Ascending aorta (tissue), 2 donors: ENCODE measurements around the gene RAB40B. TPM values are rescaled to one million over a fixed set of nuclear protein-coding genes. Genes with fewer than 3 reads are reported as not detected.
"Not testable (repeated sequence)": the region's sequence is repeated elsewhere in the genome, so short reads cannot be mapped to it uniquely, and the experiment has no call there.

Experiments
- DNase-seq, 2 donors: peaks; one replicate each; pipeline ENCODE4 v3.0.0-alpha.2; 2019; ENCODE audit warnings: low spot score in 2 of 2
- H3K27ac ChIP-seq, 2 donors: fragments of 200-600 bp; sonication (generic); one replicate each; pipeline ENCODE4 v1.5.1; 2016 to 2017; ENCODE audit warnings: mild to moderate bottlenecking in 1 of 2
- H3K27me3 ChIP-seq: fragments of 200-600 bp; sonication (generic); one replicate; pipeline ENCODE4 v1.5.1; 2017
- H3K36me3 ChIP-seq, 2 donors: fragments of 200-600 bp; sonication (generic); one replicate each; pipeline ENCODE4 v1.5.1; 2016
- H3K4me1 ChIP-seq, 2 donors: fragments of 200-600 bp; sonication (generic); one replicate each; pipeline ENCODE4 v1.5.1; 2016 to 2017; ENCODE audit warnings: mild to moderate bottlenecking in 1 of 2
- H3K4me3 ChIP-seq, 2 donors: fragments of 200-600 bp; sonication (generic); one replicate each; pipeline ENCODE4 v1.5.1; 2016 to 2017; ENCODE audit warnings: mild to moderate bottlenecking in 1 of 2
- H3K9me3 ChIP-seq, 2 donors: fragments of 200-600 bp; sonication (generic); one replicate each; pipeline ENCODE4 v1.5.1; 2016
- intact Hi-C: fragments of 100-400 bp; cut with DNase I; formaldehyde crosslinking; loops from one replicate; pipeline ENCODE4 v1.15.1; 2023
- total RNA-seq: library from RNA; depleted of rRNA; stranded (reverse); fragments of >200 nt; gene quantifications from one replicate; pipeline ENCODE4 v1.1.0, GENCODE V29; 2016
- TF ChIP-seq, protein P1 (sequence below), 3 experiments: fragments of 200-600 bp in 2 of 3; fragments of 450-650 bp in 1 of 3; sonication (generic) in 2 of 3; IDR thresholded peaks; one replicate each; pipeline ENCODE4 v1.5.1; 2016 to 2019; ENCODE audit warnings: antibody characterized with exemption in 3 of 3, mild to moderate bottlenecking in 1 of 3, moderate library complexity in 1 of 3

The RAB40B gene, protein sequence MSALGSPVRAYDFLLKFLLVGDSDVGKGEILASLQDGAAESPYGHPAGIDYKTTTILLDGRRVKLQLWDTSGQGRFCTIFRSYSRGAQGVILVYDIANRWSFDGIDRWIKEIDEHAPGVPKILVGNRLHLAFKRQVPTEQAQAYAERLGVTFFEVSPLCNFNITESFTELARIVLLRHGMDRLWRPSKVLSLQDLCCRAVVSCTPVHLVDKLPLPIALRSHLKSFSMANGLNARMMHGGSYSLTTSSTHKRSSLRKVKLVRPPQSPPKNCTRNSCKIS
- 9.4 TPM for total RNA-seq

DNA sequence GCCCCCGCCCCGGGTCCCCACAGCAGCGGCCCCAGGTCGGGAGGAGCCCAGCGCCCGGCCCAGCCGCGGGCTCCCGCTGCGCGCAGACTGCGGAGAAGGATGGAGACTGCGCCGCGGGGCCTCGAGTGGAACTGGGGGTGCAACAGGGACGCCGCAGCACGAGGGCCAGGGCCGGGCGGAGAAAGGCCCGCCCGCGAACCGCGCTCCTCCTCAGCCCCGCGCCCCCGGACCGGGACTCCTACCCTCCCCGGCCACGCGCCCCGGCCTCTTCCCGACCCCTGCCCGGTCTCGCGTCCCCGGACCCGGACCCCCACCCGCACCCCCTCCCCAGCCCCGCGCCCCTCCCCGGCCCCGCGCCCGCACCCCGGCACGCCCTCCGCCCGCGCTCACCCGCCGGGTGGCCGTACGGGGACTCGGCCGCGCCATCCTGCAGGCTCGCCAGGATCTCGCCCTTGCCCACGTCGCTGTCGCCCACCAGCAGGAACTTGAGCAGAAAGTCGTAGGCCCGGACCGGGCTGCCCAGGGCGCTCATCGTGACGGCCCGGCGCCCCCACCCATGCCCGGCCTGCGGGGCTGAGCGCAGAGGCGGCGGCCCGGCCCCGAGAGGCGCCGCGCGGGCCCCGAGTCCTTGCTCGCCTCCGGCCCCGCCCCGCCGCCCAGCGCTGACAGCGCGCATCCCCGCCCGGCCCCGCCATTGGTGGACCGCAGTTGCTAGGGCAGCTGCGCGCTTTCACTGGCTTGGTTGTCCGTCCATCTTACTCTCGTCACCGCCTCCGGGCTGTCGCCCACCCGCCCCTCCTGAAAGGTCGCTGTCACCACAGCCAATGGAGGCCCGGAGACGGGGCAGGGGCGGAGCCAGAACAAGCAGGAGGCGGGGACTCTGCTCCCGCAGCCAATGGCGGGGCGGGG, at the start of gene RAB40B:
RAB40B (minus strand) TSS at position 634 of the 909 bp plus-strand sequence; CDS start at position 532, 102 bp downstream.
- Histone ChIP-seq H3K4me1 (peaks cover 10 to 11% of the 10 kb centered on the region in 2 donors), H3K36me3 (no peaks in the 10 kb centered on the region), H3K27me3 (no peaks in the 10 kb centered on the region), H3K27ac (peak within 1 kb of the TSS in 1 of 2 donors; percentile 65), H3K4me3 (peak within 1 kb of the TSS; percentile 71 to 99), H3K9me3 (peaks cover 0 to 7% of the 10 kb centered on the region in 2 donors)
- intact Hi-C loops: loop anchor here (1.0 to 2.0 kb wide), 4 partner anchors 18 to 54 kb away; partner anchors contain the start of genes FN3KRP, TBCD and WDR45B
- TF ChIP-seq, protein P1, sequence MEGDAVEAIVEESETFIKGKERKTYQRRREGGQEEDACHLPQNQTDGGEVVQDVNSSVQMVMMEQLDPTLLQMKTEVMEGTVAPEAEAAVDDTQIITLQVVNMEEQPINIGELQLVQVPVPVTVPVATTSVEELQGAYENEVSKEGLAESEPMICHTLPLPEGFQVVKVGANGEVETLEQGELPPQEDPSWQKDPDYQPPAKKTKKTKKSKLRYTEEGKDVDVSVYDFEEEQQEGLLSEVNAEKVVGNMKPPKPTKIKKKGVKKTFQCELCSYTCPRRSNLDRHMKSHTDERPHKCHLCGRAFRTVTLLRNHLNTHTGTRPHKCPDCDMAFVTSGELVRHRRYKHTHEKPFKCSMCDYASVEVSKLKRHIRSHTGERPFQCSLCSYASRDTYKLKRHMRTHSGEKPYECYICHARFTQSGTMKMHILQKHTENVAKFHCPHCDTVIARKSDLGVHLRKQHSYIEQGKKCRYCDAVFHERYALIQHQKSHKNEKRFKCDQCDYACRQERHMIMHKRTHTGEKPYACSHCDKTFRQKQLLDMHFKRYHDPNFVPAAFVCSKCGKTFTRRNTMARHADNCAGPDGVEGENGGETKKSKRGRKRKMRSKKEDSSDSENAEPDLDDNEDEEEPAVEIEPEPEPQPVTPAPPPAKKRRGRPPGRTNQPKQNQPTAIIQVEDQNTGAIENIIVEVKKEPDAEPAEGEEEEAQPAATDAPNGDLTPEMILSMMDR (IDR thresholded peaks at IDR 0.05): no peak
- peak; percentile 98 to 100 for DNase-seq

DNA sequence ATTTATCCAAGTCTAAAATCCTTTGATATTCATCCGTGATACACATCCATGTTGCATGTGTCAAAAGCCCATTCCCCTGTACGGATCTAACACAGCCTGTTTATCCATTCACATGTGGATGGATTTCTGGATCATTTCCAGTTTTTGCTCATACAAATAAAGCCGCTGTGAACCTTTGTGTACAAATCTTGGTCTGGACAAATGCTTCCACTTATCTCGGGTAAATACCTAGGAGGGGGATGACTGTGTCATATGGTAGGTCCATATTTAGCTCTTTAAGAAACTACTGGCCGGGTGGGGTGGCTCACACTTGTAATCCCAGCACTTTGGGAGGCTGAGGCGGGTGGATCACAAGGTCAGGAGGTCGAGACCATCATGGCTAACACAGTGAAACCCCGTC, 47.0 kb upstream of the RAB40B start:
- Histone ChIP-seq H3K36me3 (peaks cover 30 to 37% of the 10 kb centered on the region in 2 donors), H3K27ac (no peak overlapping the region), H3K27me3 (no peaks in the 10 kb centered on the region), H3K4me1 (no peaks in the 10 kb centered on the region), H3K9me3 (peaks cover 0 to 12% of the 10 kb centered on the region in 2 donors), H3K4me3 (no peak overlapping the region)
- TF ChIP-seq, protein P1 (IDR thresholded peaks at IDR 0.05): no peak
- DNase-seq: no peak
- intact Hi-C loops: no loop called here

DNA sequence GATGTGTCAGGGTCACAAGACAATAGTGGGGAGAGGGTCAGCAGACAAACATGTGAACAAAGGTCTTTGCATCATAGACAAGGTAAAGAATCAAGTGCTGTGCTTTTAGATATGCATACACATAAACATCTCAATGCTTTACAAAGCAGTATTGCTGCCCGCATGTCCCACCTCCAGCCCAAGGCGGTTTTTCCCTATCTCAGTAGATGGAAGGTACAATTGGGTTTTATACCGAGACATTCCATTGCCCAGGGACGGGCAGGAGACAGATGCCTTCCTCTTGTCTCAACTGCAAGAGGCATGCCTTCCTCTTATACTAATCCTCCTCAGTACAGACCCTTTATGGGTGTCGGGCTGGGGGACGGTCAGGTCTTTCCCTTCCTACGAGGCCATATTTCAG, 46.2 kb upstream of the RAB40B start:
- H3K4me1 ChIP-seq, H3K27me3 ChIP-seq, DNase-seq, H3K4me3 ChIP-seq, intact Hi-C loops, H3K27ac ChIP-seq: not testable (repeated sequence)
- peaks cover 0 to 14% of the 10 kb centered on the region in 2 donors for H3K9me3 ChIP-seq
- peaks cover 38 to 45% of the 10 kb centered on the region in 2 donors for H3K36me3 ChIP-seq

DNA sequence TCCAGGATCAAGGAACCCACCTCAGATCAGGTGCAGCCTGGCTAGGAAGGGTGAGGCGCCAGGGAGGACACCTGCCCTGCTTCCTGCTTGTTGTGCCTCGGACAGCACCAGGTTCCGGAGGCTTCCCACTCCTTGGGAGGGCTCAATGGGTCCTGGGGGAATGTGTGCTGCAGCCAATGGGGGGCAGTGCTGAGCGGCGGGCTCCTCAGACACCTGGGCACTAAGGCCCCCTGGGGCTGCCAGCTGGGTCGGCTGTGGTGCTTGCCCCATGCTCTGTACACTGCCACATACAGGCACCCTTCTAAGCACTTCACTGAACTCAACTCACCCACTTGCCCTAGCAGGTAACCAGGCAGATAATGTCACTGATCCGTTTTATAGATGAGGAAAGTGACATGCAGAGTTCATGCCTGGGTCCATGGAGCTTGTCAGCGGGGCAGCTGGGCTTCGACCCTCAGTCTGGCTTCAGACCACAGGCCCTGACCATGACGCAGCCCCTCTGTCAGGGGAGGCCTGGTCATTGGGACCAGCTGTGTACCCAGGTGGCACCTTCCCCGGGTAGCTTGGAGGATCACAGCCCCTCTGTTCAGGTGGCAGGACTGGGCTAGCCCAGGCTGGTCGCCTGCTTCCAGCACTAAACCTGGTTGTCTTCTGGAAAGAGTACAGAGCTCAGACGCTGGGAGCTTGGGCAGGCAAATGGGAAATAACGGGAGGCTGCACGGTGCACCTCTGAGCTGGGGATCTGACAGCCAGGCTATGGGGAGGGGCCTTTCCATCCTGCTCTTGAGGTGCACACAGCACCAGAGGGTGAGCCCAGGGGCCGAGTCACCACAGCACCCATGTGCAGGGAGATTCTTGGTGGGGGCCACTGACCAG, 45.1 kb upstream of the RAB40B start:
- Histone ChIP-seq H3K27ac (no peak overlapping the region), H3K4me1 (no peaks in the 10 kb centered on the region), H3K36me3 (peaks cover 40 to 51% of the 10 kb centered on the region in 2 donors), H3K4me3 (no peak overlapping the region), H3K9me3 (peaks cover 0 to 14% of the 10 kb centered on the region in 2 donors), H3K27me3 (no peaks in the 10 kb centered on the region)
- DNase-seq: no peak
- intact Hi-C loops: no loop called here
- TF ChIP-seq, protein P1 (IDR thresholded peaks at IDR 0.05): no peak

DNA sequence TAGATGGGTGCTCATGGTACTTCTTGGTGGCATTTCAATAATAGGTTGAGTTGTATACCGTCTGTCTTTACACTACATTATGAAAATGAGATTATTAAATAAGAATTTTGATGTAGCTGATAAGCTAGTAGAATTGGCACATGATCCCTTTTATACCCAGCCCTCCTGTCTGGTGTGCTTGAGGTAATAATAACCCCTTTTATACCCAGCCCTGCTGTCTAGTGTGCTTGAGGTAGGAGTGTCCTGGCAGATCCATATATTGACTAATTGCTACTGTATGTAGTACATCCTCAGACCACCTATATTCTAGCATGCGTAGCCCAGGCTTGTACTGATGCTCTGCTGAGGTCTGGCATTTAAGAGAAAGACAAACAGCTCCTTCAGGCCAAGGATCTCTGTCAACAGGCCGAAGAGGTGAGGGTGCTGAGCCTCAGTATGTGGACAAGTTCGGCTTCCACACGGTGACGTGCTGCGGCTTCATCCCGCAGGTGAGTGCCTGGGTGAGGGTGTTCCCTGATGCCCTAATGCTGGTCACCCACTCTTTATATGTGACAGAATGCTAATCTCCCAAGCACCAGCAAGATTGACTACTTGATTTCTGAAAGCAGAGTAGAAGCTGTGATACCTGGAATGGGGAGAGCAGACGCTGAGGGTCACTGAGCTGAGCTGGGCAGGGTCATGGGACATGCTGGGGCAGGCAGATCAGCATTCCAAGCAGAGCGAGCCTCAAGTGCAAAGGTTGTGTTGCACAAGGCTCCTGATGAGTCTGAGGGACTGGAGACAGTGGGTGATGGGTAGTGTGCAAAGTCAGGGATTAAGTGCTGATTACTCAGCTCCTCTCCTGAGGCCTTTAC, 42.6 kb upstream of the RAB40B start:
- intact Hi-C loops: no loop called here
- Histone ChIP-seq H3K36me3 (peaks cover 45 to 51% of the 10 kb centered on the region in 2 donors), H3K27ac (no peak overlapping the region), H3K27me3 (no peaks in the 10 kb centered on the region), H3K9me3 (peaks cover 0 to 8% of the 10 kb centered on the region in 2 donors), H3K4me3 (no peak overlapping the region), H3K4me1 (peaks cover 0 to 3% of the 10 kb centered on the region in 2 donors)
- no peak for DNase-seq
- TF ChIP-seq, protein P1 (IDR thresholded peaks at IDR 0.05): no peak
